Heart left ventricle (tissue), 16 donors: ENCODE measurements around the gene OR6B1. TPM values are rescaled to one million over a fixed set of nuclear protein-coding genes. Genes with fewer than 3 reads are reported as not detected.

Source experiments
- ATAC-seq, 4 donors: fragments of 200-7000 bp; cut with Tn5 transposase; one replicate each; pipeline ENCODE4 v1.9.1; 2020 to 2022; ENCODE audit warnings: moderate library complexity in 4 of 4, mild to moderate bottlenecking in 3 of 4, moderate number of reproducible peaks in 1 of 4
- DNase-seq, 5 donors: peaks; one replicate each; pipeline ENCODE4 v3.0.0-alpha.2; 2020
- H3K27ac ChIP-seq, 12 donors: fragments of 200-600 bp; sonication (generic) in 4 of 12; one replicate each; pipeline versions ENCODE4 v1.5.0 to v1.8.0; 2016 to 2022; ENCODE audit warnings: mild to moderate bottlenecking in 2 of 12
- H3K27me3 ChIP-seq, 9 donors: fragments of 200-600 bp; sonication (generic) in 2 of 9; one replicate each; pipeline versions ENCODE4 v1.5.1 to v1.8.0; 2016 to 2022; ENCODE audit warnings: mild to moderate bottlenecking in 3 of 9
- H3K36me3 ChIP-seq, 9 donors: fragments of 200-600 bp; sonication (generic) in 2 of 9; one replicate each; pipeline versions ENCODE4 v1.5.0 to v1.8.0; 2018 to 2022; ENCODE audit warnings: mild to moderate bottlenecking in 2 of 9
- H3K4me1 ChIP-seq, 12 donors: fragments of 200-600 bp; sonication (generic) in 4 of 12; one replicate each; pipeline versions ENCODE4 v1.5.0 to v1.8.0; 2016 to 2022; ENCODE audit warnings: mild to moderate bottlenecking in 3 of 12
- H3K4me3 ChIP-seq, 12 donors: fragments of 200-600 bp; sonication (generic) in 4 of 12; one replicate each; pipeline versions ENCODE4 v1.5.0 to v1.8.0; 2017 to 2022; ENCODE audit warnings: mild to moderate bottlenecking in 9 of 12, moderate library complexity in 4 of 12
- H3K9me3 ChIP-seq, 12 donors: fragments of 200-600 bp; sonication (generic) in 4 of 12; one replicate each; pipeline versions ENCODE4 v1.5.0 to v1.8.0; 2016 to 2022; ENCODE audit warnings: mild to moderate bottlenecking in 1 of 12
- POLR2A ChIP-seq, 2 donors: fragments of 450-650 bp; IDR thresholded peaks; one replicate each; pipeline ENCODE4 v1.6.1; 2017; ENCODE audit warnings: antibody characterized with exemption in 2 of 2, mild to moderate bottlenecking in 2 of 2, moderate library complexity in 2 of 2
- WGBS, 4 donors: extraction: QIAGEN DNeasy Blood & Tissue Kit in 2 of 4; methylation state at CpG; one replicate each; pipeline versions ENCODE4 v1.1.5 to v1.1.7; 2013 to 2018; 5-methylcytosine and 5-hydroxymethylcytosine counted together
- intact Hi-C, 10 donors: fragments of 100-400 bp; cut with DNase I; formaldehyde crosslinking; loops; one replicate each; pipeline versions ENCODE4 v1.11.1 to v1.14.2; 2022
- polyA plus RNA-seq, 2 donors: library from polyadenylated mRNA; stranded (reverse); fragments of 200-250 nt; gene quantifications; one replicate each; pipeline ENCODE4 v1.2.3, GENCODE V29; 2013
- total RNA-seq, 9 donors: library from RNA; depleted of rRNA in 2 of 9; stranded (reverse); fragments of >200 nt in 2 of 9; fragmentation: NEBNext Ultra II Directional in 3 of 9; extraction: Animal tissue kit (Norgen Biotek cat#: 25700) in 3 of 9; gene quantifications; one replicate each; pipeline versions ENCODE4 v1.1.0 to v1.2.4, GENCODE V29; 2016 to 2023
- TF ChIP-seq, protein P1 (sequence below), 12 donors: fragments of 200-600 bp; sonication (generic) in 4 of 12; IDR thresholded peaks; one replicate each; pipeline versions ENCODE4 v1.5.0 to v1.8.0; 2018 to 2022; ENCODE audit warnings: antibody characterized with exemption in 12 of 12, mild to moderate bottlenecking in 5 of 12
- donor health status: ischemic (EF 13 %, LVEDD 7.1; RV severe dilation, severe dysfunction).
- donor health status: healthy with polysubstance abuse.
- donor health status: DM: no; HTN: yes; CAD: no.
- donor health status: DM: no; HTN: no; CAD: no.
- donor health status: ischemic (EF 25% LVEDD 6.9; RV normal size, moderate dysfunction).
- donor health status: ischemic (EF 25% LVEDD 5.7; RV mildly dilated, moderate dysfunction).
- donor health status: healthy.
- donor health status: DM: yes; HTN: yes; CAD: no.
- donor health status: ischemic (EF 35%, LVEDD 5.7; RV mildly dilated, moderate dysfunction).
- donor health status: nonischemic (EF 11% LVEDD 7.7; RV severe dilation, severe dysfunction).
- donor health status: DM: yes; HTN: yes; CAD: no.
- donor health status: PGD.
- donor health status: ischemic (EF 29% LVEDD 5.4; RV normal size, mild dysfunction).
- donor health status: nonischemic (EF 23%, LVEDD 6.1; RV moderate dilation, normal function).

Gene OR6B1
- total and polyA plus RNA-seq, 11 donors, result not detected

DNA sequence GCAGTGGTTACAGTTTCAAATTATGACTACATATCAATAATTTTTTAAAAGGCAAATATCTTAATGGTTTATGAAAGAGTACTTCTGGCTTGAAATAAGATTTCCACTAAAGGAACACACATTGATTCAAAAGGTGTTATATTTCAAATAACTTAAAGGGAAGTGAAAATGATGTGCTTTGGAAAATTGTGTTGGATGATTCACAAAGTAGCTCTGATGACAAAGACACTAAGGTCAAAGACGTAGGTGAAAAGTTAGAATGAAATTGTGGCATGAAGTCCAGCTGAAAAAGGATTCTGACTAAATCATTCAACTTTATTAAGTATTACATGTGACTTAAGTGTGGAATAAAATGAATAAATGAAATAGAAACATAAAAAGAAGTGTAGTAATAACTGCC lies 27.9 kb downstream of the OR6B1 start:
- Histone ChIP-seq H3K4me3 (no peak overlapping the region), H3K4me1 (peaks cover 0 to 4% (median 0%) of the 10 kb centered on the region in 12 donors), H3K27me3 (no peaks in the 10 kb centered on the region), H3K36me3 (no peaks in the 10 kb centered on the region), H3K27ac (no peak overlapping the region), H3K9me3 (no peaks in the 10 kb centered on the region)
- 56 to 83% (median 63%) methylated on average over 1 of the region's 1 CpG for WGBS, 4 donors
- intact Hi-C loops, result loop anchor here in 5 of 10 donors (5.0 to 10.0 kb wide), 3 partner anchors 123 to 291 kb away; partner anchors contain the start of gene TCAF1 (in 4 of the 5)
- ATAC-seq (no peak), DNase-seq (no peak)
- TF ChIP-seq, protein P1, sequence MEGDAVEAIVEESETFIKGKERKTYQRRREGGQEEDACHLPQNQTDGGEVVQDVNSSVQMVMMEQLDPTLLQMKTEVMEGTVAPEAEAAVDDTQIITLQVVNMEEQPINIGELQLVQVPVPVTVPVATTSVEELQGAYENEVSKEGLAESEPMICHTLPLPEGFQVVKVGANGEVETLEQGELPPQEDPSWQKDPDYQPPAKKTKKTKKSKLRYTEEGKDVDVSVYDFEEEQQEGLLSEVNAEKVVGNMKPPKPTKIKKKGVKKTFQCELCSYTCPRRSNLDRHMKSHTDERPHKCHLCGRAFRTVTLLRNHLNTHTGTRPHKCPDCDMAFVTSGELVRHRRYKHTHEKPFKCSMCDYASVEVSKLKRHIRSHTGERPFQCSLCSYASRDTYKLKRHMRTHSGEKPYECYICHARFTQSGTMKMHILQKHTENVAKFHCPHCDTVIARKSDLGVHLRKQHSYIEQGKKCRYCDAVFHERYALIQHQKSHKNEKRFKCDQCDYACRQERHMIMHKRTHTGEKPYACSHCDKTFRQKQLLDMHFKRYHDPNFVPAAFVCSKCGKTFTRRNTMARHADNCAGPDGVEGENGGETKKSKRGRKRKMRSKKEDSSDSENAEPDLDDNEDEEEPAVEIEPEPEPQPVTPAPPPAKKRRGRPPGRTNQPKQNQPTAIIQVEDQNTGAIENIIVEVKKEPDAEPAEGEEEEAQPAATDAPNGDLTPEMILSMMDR (IDR thresholded peaks at IDR 0.05), result no peak
- no peak for TF ChIP-seq POLR2A (IDR thresholded peaks at IDR 0.05)

DNA sequence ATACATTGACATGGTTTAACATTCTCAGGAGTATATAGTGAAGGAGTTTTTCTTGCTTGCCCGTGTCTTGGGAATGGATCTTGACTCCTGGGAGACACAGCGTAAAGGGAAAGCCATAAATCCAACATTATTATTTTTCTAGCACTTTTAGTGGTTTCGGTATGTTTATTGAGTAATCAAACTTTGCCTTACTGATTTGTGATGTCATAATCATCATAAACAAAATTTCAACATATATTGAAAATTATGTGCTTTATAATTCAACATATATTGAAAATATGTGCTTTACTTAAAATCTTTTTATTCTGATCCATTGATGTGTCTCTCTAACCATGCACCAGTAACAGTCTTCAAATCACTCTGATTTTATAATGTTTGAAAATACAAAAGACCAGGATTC lies 28.4 kb downstream of the OR6B1 start:
- no peak for ATAC-seq
- WGBS, 4 donors, result 90 to 95% (median 91%) methylated on average over 3 of the region's 3 CpGs
- intact Hi-C loops, result loop anchor here in 5 of 10 donors (5.0 to 10.0 kb wide), 3 partner anchors 124 to 291 kb away; partner anchors contain the start of gene TCAF1 (in 4 of the 5)

DNA sequence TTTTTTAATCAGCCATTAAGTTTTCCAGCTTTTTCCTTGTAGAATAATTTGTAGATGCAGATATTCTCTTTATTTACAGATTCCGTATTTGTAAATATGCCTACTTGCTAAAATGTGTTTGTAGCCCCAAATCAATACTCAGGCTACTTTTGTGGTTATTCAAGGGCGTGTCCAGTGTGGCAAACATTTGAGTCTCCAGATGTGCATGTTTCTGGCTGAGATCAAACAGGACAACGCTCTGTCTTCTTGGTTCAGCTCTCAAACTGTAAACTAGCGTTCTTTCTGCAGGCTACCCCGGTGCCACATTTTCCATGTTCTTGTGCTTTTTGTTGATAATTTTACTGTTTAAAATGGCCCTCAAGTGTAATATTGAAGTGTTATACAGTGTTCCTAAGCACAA lies 32.4 kb downstream of the OR6B1 start:
- ATAC-seq, result no peak
- TF ChIP-seq POLR2A (IDR thresholded peaks at IDR 0.05), result no peak
- TF ChIP-seq, protein P1 (IDR thresholded peaks at IDR 0.05), result no peak
- intact Hi-C loops, result loop anchor here in 3 of 10 donors (5.0 to 10.0 kb wide), 2 partner anchors 92 to 95 kb away; partner anchors contain the start of gene OR2A14 (in 2 of the 3)

More for the DNA sequence above, 28.4 kb downstream of the OR6B1 start:
- TF ChIP-seq POLR2A (IDR thresholded peaks at IDR 0.05), result no peak
- TF ChIP-seq, protein P1 (IDR thresholded peaks at IDR 0.05), result no peak
- H3K27me3 ChIP-seq, result no peaks in the 10 kb centered on the region
- peaks cover 0 to 8% (median 0%) of the 10 kb centered on the region in 12 donors for H3K4me1 ChIP-seq
- H3K4me3 ChIP-seq, result no peak overlapping the region
- no peak overlapping the region for H3K27ac ChIP-seq
- DNase-seq, result no peak
- no peaks in the 10 kb centered on the region for H3K36me3 ChIP-seq
- no peaks in the 10 kb centered on the region for H3K9me3 ChIP-seq

DNA sequence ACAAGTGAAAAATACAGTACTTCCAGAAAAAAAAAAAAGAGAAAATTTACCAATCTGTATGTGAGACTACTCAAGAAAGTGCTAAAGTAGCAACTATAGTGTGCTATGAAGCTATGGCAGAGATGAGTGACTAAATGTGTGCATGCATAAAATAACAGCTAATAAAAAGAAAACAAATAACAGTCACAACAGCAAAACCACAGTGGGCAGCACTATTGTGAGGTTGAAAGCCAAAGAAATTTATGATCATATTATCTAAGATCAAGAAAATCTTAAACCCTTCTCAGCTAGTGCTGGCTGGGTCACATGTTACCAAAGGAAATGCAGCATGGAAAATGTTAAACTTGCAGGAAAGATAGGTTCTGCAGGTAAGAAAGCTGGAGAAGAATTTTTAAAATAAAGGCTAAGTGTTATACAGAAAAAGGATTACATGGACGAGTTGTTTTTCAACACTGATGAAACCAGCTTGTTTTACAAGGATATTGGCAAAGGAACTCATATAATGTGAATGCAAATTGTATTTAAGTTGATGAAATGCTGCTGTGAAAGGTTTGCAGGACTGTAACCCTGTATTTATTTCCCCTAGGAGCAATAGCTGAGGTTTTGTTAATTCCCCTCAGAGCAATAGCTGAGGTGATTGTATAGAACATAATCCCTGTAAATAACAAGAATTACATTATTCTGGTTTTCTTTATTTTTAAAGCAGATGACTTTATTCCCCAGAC lies 33.0 kb downstream of the OR6B1 start:
- Histone ChIP-seq H3K4me3 (no peak overlapping the region), H3K9me3 (no peaks in the 10 kb centered on the region), H3K27me3 (no peaks in the 10 kb centered on the region), H3K27ac (no peak overlapping the region), H3K36me3 (no peaks in the 10 kb centered on the region), H3K4me1 (peaks cover 0 to 21% (median 0%) of the 10 kb centered on the region in 12 donors)
- TF ChIP-seq POLR2A (IDR thresholded peaks at IDR 0.05), result no peak
- TF ChIP-seq, protein P1 (IDR thresholded peaks at IDR 0.05), result no peak
- ATAC-seq (no peak), DNase-seq (no peak)
- 38 to 69% (median 50%) methylated on average over 1 of the region's 1 CpG for WGBS, 4 donors
- intact Hi-C loops, result loop anchor here in 3 of 10 donors (5.0 to 10.0 kb wide), 2 partner anchors 92 to 94 kb away; partner anchors contain the start of gene OR2A14 (in 2 of the 3)

More for the DNA sequence above, 32.4 kb downstream of the OR6B1 start:
- H3K4me1 ChIP-seq, result peaks cover 0 to 21% (median 0%) of the 10 kb centered on the region in 12 donors
- WGBS, 4 donors, result 67 to 90% (median 81%) methylated on average over 5 of the region's 5 CpGs
- H3K4me3 ChIP-seq, result no peak overlapping the region
- no peaks in the 10 kb centered on the region for H3K36me3 ChIP-seq
- no peak overlapping the region for H3K27ac ChIP-seq
- H3K9me3 ChIP-seq, result no peaks in the 10 kb centered on the region
- DNase-seq, result no peak
- no peaks in the 10 kb centered on the region for H3K27me3 ChIP-seq
